ENCODE data around the gene HOXC9. TPM values are rescaled to one million over a fixed set of nuclear protein-coding genes. Genes with fewer than 3 reads are reported as not detected.
A peak's percentile ranks its signal among the peaks of the same experiment; 100 is the strongest.

The HOXC9 gene
- total and polyA plus RNA-seq, 9 of the 15 experiments (the other 6 are each of a cell fraction or from before 2014, with no cell fraction given) = 1.1 to 10.5 (median 9.3) TPM

- peak; percentile 38 to 41; a peak in 1 of 4 replicates for TF ChIP-seq MAZ (CRISPR knock-in tag; conservative IDR thresholded peaks at IDR 0.05 in 1 of 2, IDR thresholded peaks at IDR 0.05 in 1 of 2)
- peak in 1 of 2 experiments; percentile 27; a peak in 1 of 4 replicates for TF ChIP-seq RCOR1 (IDR thresholded peaks at IDR 0.05; ENCODE audit: borderline replicate concordance in 1 of 2, low read depth in 2 of 2, low read length in 2 of 2)
- TF ChIP-seq FOXP4 (CRISPR knock-in tag; IDR thresholded peaks at IDR 0.05; ENCODE audit: borderline replicate concordance) = no peak
- no peak for TF ChIP-seq SMC3 (conservative IDR thresholded peaks at IDR 0.05; ENCODE audit: insufficient read depth, low read depth, low read length)
- TF ChIP-seq LCOR (CRISPR knock-in tag; IDR thresholded peaks at IDR 0.05) = no peak
- TF ChIP-seq ZNF551 (CRISPR knock-in tag; IDR thresholded peaks at IDR 0.05) = no peak
- TF ChIP-seq ARID1B (IDR thresholded peaks at IDR 0.05) = 0 out of 2 replicates have a peak, but pooled peaks have one; percentile 19
- no peak for TF ChIP-seq ZNF584 (CRISPR knock-in tag; IDR thresholded peaks at IDR 0.05; ENCODE audit: low read depth)
- TF ChIP-seq CHAMP1 (IDR thresholded peaks at IDR 0.05) = no peak
- TF ChIP-seq ZNF57 (CRISPR knock-in tag; IDR thresholded peaks at IDR 0.05) = no peak
- no peak; the same call in 1 of the 2 replicates for TF ChIP-seq TEAD4 (IDR thresholded peaks at IDR 0.05; ENCODE audit: low read length)
- no peak for TF ChIP-seq TEAD4 (CRISPR knock-in tag; IDR thresholded peaks at IDR 0.05; ENCODE audit: borderline replicate concordance)
- TF ChIP-seq, protein P1, sequence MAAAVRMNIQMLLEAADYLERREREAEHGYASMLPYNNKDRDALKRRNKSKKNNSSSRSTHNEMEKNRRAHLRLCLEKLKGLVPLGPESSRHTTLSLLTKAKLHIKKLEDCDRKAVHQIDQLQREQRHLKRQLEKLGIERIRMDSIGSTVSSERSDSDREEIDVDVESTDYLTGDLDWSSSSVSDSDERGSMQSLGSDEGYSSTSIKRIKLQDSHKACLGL (CRISPR knock-in tag; IDR thresholded peaks at IDR 0.05; ENCODE audit: borderline replicate concordance, poor library complexity, severe bottlenecking) = no peak
- TF ChIP-seq CXXC5 (CRISPR knock-in tag; IDR thresholded peaks at IDR 0.05) = 0 out of 2 replicates have a peak, but pooled peaks have one; percentile 13
- TF ChIP-seq, protein P2, sequence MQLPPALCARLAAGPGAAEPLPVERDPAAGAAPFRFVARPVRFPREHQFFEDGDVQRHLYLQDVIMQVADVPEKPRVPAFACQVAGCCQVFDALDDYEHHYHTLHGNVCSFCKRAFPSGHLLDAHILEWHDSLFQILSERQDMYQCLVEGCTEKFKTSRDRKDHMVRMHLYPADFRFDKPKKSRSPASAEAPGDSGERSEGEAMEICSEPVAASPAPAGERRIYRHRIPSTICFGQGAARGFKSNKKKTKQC (CRISPR knock-in tag; IDR thresholded peaks at IDR 0.05) = no peak
- no peak for TF ChIP-seq ZNF707 (CRISPR knock-in tag; conservative IDR thresholded peaks at IDR 0.05)
- no peak for TF ChIP-seq HBP1 (CRISPR knock-in tag; IDR thresholded peaks at IDR 0.05)
- TF ChIP-seq ZNF668 (CRISPR knock-in tag; IDR thresholded peaks at IDR 0.05) = no peak
These were observed 12.2 kb upstream of the HOXC9 start (continued) for GRCh38 chr12:53987787-53988230.
